Smooth muscle cell (in vitro differentiated cells): ENCODE results near the gene HIVEP1. TPM values are rescaled to one million over a fixed set of nuclear protein-coding genes. Genes with fewer than 3 reads are reported as not detected.

Experiments
- DNase-seq: peaks from one replicate; lab custom pipeline; 2025; ENCODE audit not compliant: unreplicated experiment; lab: John Stamatoyannopoulos, UW
- H2AFZ ChIP-seq: fragments of 200-600 bp; sonication (generic); 2 replicates; pipeline ENCODE4 v1.6.0; 2016; ENCODE audit warnings: antibody characterized with exemption, low read depth, mild to moderate bottlenecking
- H3F3A ChIP-seq: fragments of 200-600 bp; sonication (generic); 2 replicates; pipeline ENCODE4 v1.6.0; 2017; ENCODE audit warnings: antibody characterized with exemption, low read depth
- H3K27ac ChIP-seq: fragments of 200-600 bp; sonication (generic); 2 replicates; pipeline ENCODE4 v1.5.1; 2016; ENCODE audit warnings: low read depth, mild to moderate bottlenecking
- H3K27me3 ChIP-seq: fragments of 200-600 bp; sonication (generic); 2 replicates; pipeline ENCODE4 v1.6.1; 2016; ENCODE audit warnings: low read depth, mild to moderate bottlenecking
- H3K36me3 ChIP-seq: fragments of 200-600 bp; sonication (generic); 2 replicates; pipeline ENCODE4 v1.5.1; 2016; ENCODE audit warnings: low read depth
- H3K4me1 ChIP-seq: fragments of 200-600 bp; sonication (generic); 2 replicates; pipeline ENCODE4 v1.5.1; 2016; ENCODE audit warnings: low read depth
- H3K4me2 ChIP-seq: fragments of 200-600 bp; sonication (generic); 2 replicates; pipeline ENCODE4 v1.6.0; 2016; ENCODE audit warnings: mild to moderate bottlenecking
- H3K4me3 ChIP-seq: fragments of 200-600 bp; sonication (generic); 2 replicates; pipeline ENCODE4 v1.5.1; 2016; ENCODE audit warnings: mild to moderate bottlenecking
- H3K79me2 ChIP-seq: fragments of 200-600 bp; sonication (generic); 2 replicates; pipeline ENCODE4 v1.6.0; 2016; ENCODE audit warnings: low read depth, mild to moderate bottlenecking
- H3K9ac ChIP-seq: fragments of 200-600 bp; sonication (generic); 2 replicates; pipeline ENCODE4 v1.6.0; 2016; ENCODE audit warnings: low read depth
- H3K9me3 ChIP-seq: fragments of 200-600 bp; sonication (generic); replicated peaks from 2 replicates; pipeline ENCODE4 v1.5.1; 2016; ENCODE audit warnings: low read depth
- H4K20me1 ChIP-seq: fragments of 200-600 bp; sonication (generic); 2 replicates; pipeline ENCODE4 v1.6.0; 2016; ENCODE audit warnings: low read depth
- CTCF ChIP-seq: fragments of 200-600 bp; sonication (generic); IDR thresholded peaks from 2 replicates; pipeline ENCODE4 v1.5.1; 2017; ENCODE audit warnings: borderline replicate concordance, mild to moderate bottlenecking, antibody characterized with exemption; ENCODE audit not compliant: insufficient read depth, poor library complexity, severe bottlenecking
- whole genome bisulfite sequencing: methylation state at CpG from one replicate; pipeline ENCODE4 v1.1.7; 2016; ENCODE audit warnings: low lambda C conversion rate; 5-methylcytosine and 5-hydroxymethylcytosine counted together
- polyA plus RNA-seq: library from polyadenylated mRNA; unstranded; fragments of >200 nt; fragmentation: Nextera tagmentation; extraction: Ambion mirVana; gene quantifications from 2 replicates; pipeline ENCODE4 v1.2.1, GENCODE V29; 2016
- total RNA-seq: library from RNA; depleted of rRNA; stranded (reverse); fragments of >200 nt; gene quantifications from 2 replicates; pipeline ENCODE4 v1.2.3, GENCODE V29; 2014

Gene HIVEP1
- total and polyA plus RNA-seq, 2 experiments from 2014 or later = 6.8 to 58.8 TPM

GRCh38 chr6:12163744-12164507 lies 151.8 kb downstream of the HIVEP1 start:
- Histone ChIP-seq H3K79me2 (no peaks in the 10 kb centered on the region), H3K4me3 (no peak overlapping the region), H3K9ac (no peak overlapping the region), H3F3A (no peaks in the 10 kb centered on the region), H3K27me3 (no peaks in the 10 kb centered on the region), H3K4me1 (peaks cover 7% of the 10 kb centered on the region), H4K20me1 (peaks cover 26% of the 10 kb centered on the region), H3K9me3 (no peaks in the 10 kb centered on the region), H3K27ac (no peak overlapping the region), H3K36me3 (peaks cover 8% of the 10 kb centered on the region), H3K4me2 (no peak overlapping the region), H2AFZ (no peak overlapping the region)
- no peak for DNase-seq
- WGBS = 91% methylated on average over 19 of the region's 19 CpGs
- no peak for TF ChIP-seq CTCF

GRCh38 chr6:12164508-12164770 lies 152.3 kb downstream of the HIVEP1 start:
- no peak overlapping the region for H3K9ac ChIP-seq
- no peak overlapping the region for H3K27ac ChIP-seq
- TF ChIP-seq CTCF = no peak
- no peaks in the 10 kb centered on the region for H3K27me3 ChIP-seq
- H3F3A ChIP-seq = peaks cover 2% of the 10 kb centered on the region
- no peak for DNase-seq
- peaks cover 7% of the 10 kb centered on the region for H3K4me1 ChIP-seq
- H3K9me3 ChIP-seq = no peaks in the 10 kb centered on the region
- no peak overlapping the region for H3K4me2 ChIP-seq
- H3K36me3 ChIP-seq = peaks cover 8% of the 10 kb centered on the region
- no peaks in the 10 kb centered on the region for H3K79me2 ChIP-seq
- no peak overlapping the region for H3K4me3 ChIP-seq
- H2AFZ ChIP-seq = no peak overlapping the region
- peaks cover 21% of the 10 kb centered on the region for H4K20me1 ChIP-seq

GRCh38 chr6:12165297-12165696 lies 153.2 kb downstream of the HIVEP1 start:
- H3F3A ChIP-seq = peaks cover 6% of the 10 kb centered on the region
- no peak overlapping the region for H2AFZ ChIP-seq
- H3K79me2 ChIP-seq = no peaks in the 10 kb centered on the region
- no peak for DNase-seq
- H4K20me1 ChIP-seq = peaks cover 12% of the 10 kb centered on the region
- H3K4me1 ChIP-seq = no peaks in the 10 kb centered on the region
- no peak for TF ChIP-seq CTCF
- no peak overlapping the region for H3K4me2 ChIP-seq
- H3K27ac ChIP-seq = no peak overlapping the region
- H3K4me3 ChIP-seq = no peak overlapping the region
- peaks cover 8% of the 10 kb centered on the region for H3K36me3 ChIP-seq
- no peaks in the 10 kb centered on the region for H3K27me3 ChIP-seq
- H3K9me3 ChIP-seq = no peaks in the 10 kb centered on the region
- 91% methylated on average over 4 of the region's 4 CpGs for WGBS
- no peak overlapping the region for H3K9ac ChIP-seq

GRCh38 chr6:12165722-12166280 lies 153.7 kb downstream of the HIVEP1 start:
- TF ChIP-seq CTCF = no peak
- Histone ChIP-seq H3K9me3 (no peaks in the 10 kb centered on the region), H4K20me1 (peaks cover 9% of the 10 kb centered on the region), H3K4me1 (no peaks in the 10 kb centered on the region), H2AFZ (no peak overlapping the region), H3K79me2 (no peaks in the 10 kb centered on the region), H3K9ac (no peak overlapping the region), H3K4me3 (no peak overlapping the region), H3K36me3 (peaks cover 8% of the 10 kb centered on the region), H3K4me2 (no peak overlapping the region), H3K27ac (no peak overlapping the region), H3K27me3 (no peaks in the 10 kb centered on the region), H3F3A (peaks cover 6% of the 10 kb centered on the region)
- DNase-seq = no peak
- WGBS = 77% methylated on average over 5 of the region's 5 CpGs
